H9 (cell line): ENCODE measurements around the gene ATRIP. TPM values are rescaled to one million over a fixed set of nuclear protein-coding genes. Genes with fewer than 3 reads are reported as not detected.

ENCODE experiments used
- DNase-seq: peaks from one replicate; pipeline ENCODE4 v3.0.0-alpha.2; 2017
- H2AFZ ChIP-seq: one replicate; pipeline ENCODE4 v1.6.1; 2013; ENCODE audit warnings: mild to moderate bottlenecking, low read length, control low read depth, moderate library complexity
- H2AK5ac ChIP-seq: 2 replicates; pipeline ENCODE4 v1.6.1; 2013; ENCODE audit warnings: low read length, control low read depth, mixed read lengths; ENCODE audit not compliant: insufficient read length
- H2BK120ac ChIP-seq: one replicate; pipeline ENCODE4 v1.6.1; 2013; ENCODE audit warnings: low read depth, mild to moderate bottlenecking, low read length, control low read depth, inconsistent platforms; ENCODE audit not compliant: poor library complexity, severe bottlenecking
- H2BK12ac ChIP-seq: 2 replicates; pipeline ENCODE4 v1.6.1; 2013; ENCODE audit warnings: low read length, control low read depth, mixed read lengths, low read depth; ENCODE audit not compliant: insufficient read length
- H2BK15ac ChIP-seq: 2 replicates; pipeline ENCODE4 v1.6.1; 2013; ENCODE audit warnings: low read depth, low read length, control low read depth
- H2BK20ac ChIP-seq: one replicate; pipeline ENCODE4 v1.6.1; 2013; ENCODE audit warnings: low read depth, mild to moderate bottlenecking, low read length, control low read depth, inconsistent platforms; ENCODE audit not compliant: poor library complexity, severe bottlenecking
- H2BK5ac ChIP-seq: 2 replicates; pipeline ENCODE4 v1.6.1; 2013; ENCODE audit warnings: low read length, control low read depth, mixed read lengths; ENCODE audit not compliant: insufficient read length
- H3K14ac ChIP-seq: 2 replicates; pipeline ENCODE4 v1.6.1; 2013; ENCODE audit warnings: low read length, control low read depth; ENCODE audit not compliant: insufficient read depth
- H3K18ac ChIP-seq: 2 replicates; pipeline ENCODE4 v1.6.1; 2013; ENCODE audit warnings: low read depth, mild to moderate bottlenecking, mixed read lengths, low read length, control low read depth; ENCODE audit not compliant: insufficient read length
- H3K23ac ChIP-seq: 2 replicates; pipeline ENCODE4 v1.6.1; 2013; ENCODE audit warnings: low read length, control low read depth, mixed read lengths, low read depth; ENCODE audit not compliant: insufficient read length
- H3K23me2 ChIP-seq: 2 replicates; pipeline ENCODE4 v1.6.1; 2013; ENCODE audit warnings: low read depth, mild to moderate bottlenecking, mixed read lengths, low read length, control low read depth; ENCODE audit not compliant: insufficient read length, poor library complexity, severe bottlenecking
- H3K27ac ChIP-seq: 2 replicates; pipeline ENCODE4 v1.5.1; 2013; ENCODE audit warnings: low read length, control low read depth, mixed read lengths, low read depth; ENCODE audit not compliant: insufficient read length
- H3K27me3 ChIP-seq: 2 replicates; pipeline ENCODE4 v1.6.1; 2013; ENCODE audit warnings: low read length, control low read depth, inconsistent platforms; ENCODE audit not compliant: insufficient read depth
- H3K4ac ChIP-seq: 2 replicates; pipeline ENCODE4 v1.6.1; 2013; ENCODE audit warnings: low read depth, mild to moderate bottlenecking, control low read depth, inconsistent platforms, low read length, moderate library complexity
- H3K4me1 ChIP-seq: 2 replicates; pipeline ENCODE4 v1.6.1; 2013; ENCODE audit warnings: low read length, control low read depth, inconsistent platforms; ENCODE audit not compliant: insufficient read depth
- H3K4me2 ChIP-seq: 2 replicates; pipeline ENCODE4 v1.6.1; 2013; ENCODE audit warnings: low read length, control low read depth, mixed read lengths; ENCODE audit not compliant: insufficient read length, insufficient read depth
- H3K56ac ChIP-seq: 2 replicates; pipeline ENCODE4 v1.6.1; 2013; ENCODE audit warnings: low read depth, mild to moderate bottlenecking, mixed read lengths, low read length, control low read depth; ENCODE audit not compliant: insufficient read length
- H3K79me1 ChIP-seq: 2 replicates; pipeline ENCODE4 v1.6.1; 2013; ENCODE audit warnings: low read depth, mild to moderate bottlenecking, moderate library complexity, low read length, control low read depth, inconsistent platforms; ENCODE audit not compliant: insufficient read depth, poor library complexity, severe bottlenecking
- H3K79me2 ChIP-seq: 2 replicates; pipeline ENCODE4 v1.6.1; 2013; ENCODE audit warnings: low read length, control low read depth, inconsistent platforms; ENCODE audit not compliant: insufficient read depth
- H3K9ac ChIP-seq: 2 replicates; pipeline ENCODE4 v1.6.1; 2013; ENCODE audit warnings: low read length, control low read depth, mixed read lengths; ENCODE audit not compliant: insufficient read length; ENCODE audit errors: extremely low read depth
- H3K9me3 ChIP-seq: one replicate; pipeline ENCODE4 v1.6.1; 2013; ENCODE audit warnings: low read depth, low read length, inconsistent platforms; ENCODE audit not compliant: control insufficient read depth
- H3T11ph ChIP-seq: one replicate; pipeline ENCODE4 v1.6.1; 2013; ENCODE audit warnings: mild to moderate bottlenecking, low read length, control low read depth, inconsistent platforms
- H4K20me1 ChIP-seq: one replicate; pipeline ENCODE4 v1.6.1; 2013; ENCODE audit not compliant: control insufficient read depth, insufficient read length, insufficient read depth
- H4K5ac ChIP-seq: 2 replicates; pipeline ENCODE4 v1.6.1; 2013; ENCODE audit warnings: low read depth, mild to moderate bottlenecking, mixed read lengths, low read length, control low read depth; ENCODE audit not compliant: insufficient read length
- H4K8ac ChIP-seq: replicated peaks from 2 replicates; pipeline ENCODE4 v1.6.1; 2013; ENCODE audit warnings: low read length, control low read depth, mixed read lengths, low read depth; ENCODE audit not compliant: insufficient read length
- H4K91ac ChIP-seq: 2 replicates; pipeline ENCODE4 v1.6.1; 2013; ENCODE audit warnings: low read depth, mild to moderate bottlenecking, moderate library complexity, mixed read lengths, low read length, control low read depth; ENCODE audit not compliant: insufficient read length
- H3K27ac Mint-ChIP-seq, 3 experiments: 2 replicates in 2 of 3; 3 replicates in 1 of 3; pipeline ENCODE4 v1.8.0; 2020 to 2021; ENCODE audit warnings: mixed read lengths in 3 of 3, mild to moderate bottlenecking in 1 of 3, moderate library complexity in 1 of 3
- H3K27me3 Mint-ChIP-seq: 2 replicates; pipeline ENCODE4 v1.8.0; 2021; ENCODE audit warnings: low read depth, mild to moderate bottlenecking, moderate library complexity, mixed read lengths
- H3K36me3 Mint-ChIP-seq, 3 experiments: 2 replicates in 2 of 3; 3 replicates in 1 of 3; pipeline ENCODE4 v1.8.0; 2020 to 2021; ENCODE audit warnings: low read depth in 3 of 3, mixed read lengths in 3 of 3; ENCODE audit not compliant: insufficient read depth in 1 of 3
- H3K4me1 Mint-ChIP-seq, 2 experiments: 2 replicates each; pipeline ENCODE4 v1.8.0; 2020; ENCODE audit warnings: mixed read lengths in 2 of 2
- H3K4me3 Mint-ChIP-seq, 2 experiments: 2 replicates in 1 of 2; 3 replicates in 1 of 2; pipeline ENCODE4 v1.8.0; 2020 to 2021; ENCODE audit warnings: mild to moderate bottlenecking in 2 of 2, mixed read lengths in 2 of 2, moderate library complexity in 1 of 2
- H3K9me3 Mint-ChIP-seq, 2 experiments: 2 replicates in 1 of 2; 3 replicates in 1 of 2; pipeline ENCODE4 v1.8.0; 2020; ENCODE audit warnings: mild to moderate bottlenecking in 2 of 2, mixed read lengths in 2 of 2, moderate library complexity in 1 of 2
- WGBS: extraction: QIAGEN DNeasy Blood & Tissue Kit; methylation state at CpG from one replicate; pipeline ENCODE4 v1.1.7; 2013; ENCODE audit warnings: missing lambda C conversion rate, low lambda C conversion rate, mixed read lengths; ENCODE audit not compliant: insufficient read length; ENCODE audit errors: extremely low coverage; 5-methylcytosine and 5-hydroxymethylcytosine counted together
- total RNA-seq: library from RNA; stranded (reverse); gene quantifications from 2 replicates; pipeline ENCODE4 v1.2.1, GENCODE V29; 2021
- TF ChIP-seq, protein P1 (sequence below): fragments of 200-600 bp; sonication (generic); conservative IDR thresholded peaks from 3 replicates; pipeline ENCODE4 v1.8.0; 2021; ENCODE audit warnings: antibody characterized with exemption, mild to moderate bottlenecking

Gene ATRIP
- total RNA-seq, 1 experiment from 2014 or later: 16.3 TPM

DNA sequence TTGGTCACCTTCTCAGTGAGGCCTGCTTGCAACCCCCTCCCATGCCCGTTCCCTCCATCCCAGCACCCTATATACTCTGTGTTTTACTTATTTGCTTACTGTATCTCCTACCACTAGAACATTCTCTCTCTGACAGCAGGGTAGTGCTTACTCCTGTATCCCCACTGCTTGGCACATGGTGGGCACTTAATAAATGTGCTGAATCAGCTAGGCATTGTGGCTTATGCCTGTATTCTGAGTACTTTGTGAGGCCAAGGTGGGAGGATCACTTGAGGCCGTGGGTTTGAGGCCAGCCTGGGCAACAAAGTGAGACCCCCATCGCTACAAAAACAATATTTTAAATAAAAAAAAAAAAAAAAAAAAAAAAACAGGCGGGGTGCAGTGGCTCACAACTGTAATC lies 65.0 kb downstream of the ATRIP start:
- DNase-seq: no peak
- Histone ChIP-seq H4K8ac (no peak overlapping the region), H3T11ph (no peak overlapping the region), H4K91ac (no peak overlapping the region), H3K79me2 (no peaks in the 10 kb centered on the region), H3K4me1 (no peaks in the 10 kb centered on the region), H2BK20ac (no peak overlapping the region), H4K20me1 (no peaks in the 10 kb centered on the region), H3K4me2 (no peak overlapping the region), H2BK15ac (no peak overlapping the region), H2AFZ (no peak overlapping the region), H2BK5ac (no peak overlapping the region), H3K9ac (no peak overlapping the region), H3K79me1 (no peaks in the 10 kb centered on the region), H3K4ac (no peak overlapping the region), H4K5ac (no peak overlapping the region), H3K14ac (no peak overlapping the region), H3K23me2 (no peaks in the 10 kb centered on the region), H3K56ac (no peak overlapping the region), H3K9me3 (no peaks in the 10 kb centered on the region), H2BK12ac (no peak overlapping the region), H2BK120ac (no peak overlapping the region), H3K23ac (no peak overlapping the region), H3K27ac (no peak overlapping the region), H3K18ac (no peak overlapping the region), H3K27me3 (no peaks in the 10 kb centered on the region), H2AK5ac (no peak overlapping the region)
- no peaks in the 10 kb centered on the region for H3K9me3 Mint-ChIP-seq
- H3K4me3 Mint-ChIP-seq: no peak overlapping the region
- H3K27me3 Mint-ChIP-seq: no peaks in the 10 kb centered on the region
- 0 out of 7 replicates have a peak overlapping the region, but pooled peaks of 1 of the 3 experiments have one; percentile 7 for H3K27ac Mint-ChIP-seq
- H3K36me3 Mint-ChIP-seq: no peaks in the 10 kb centered on the region
- WGBS: no CpG with 5 or more reads among the region's 4 CpGs
- peaks cover 13 to 19% of the 10 kb centered on the region in 2 experiments for H3K4me1 Mint-ChIP-seq
- TF ChIP-seq, protein P1, sequence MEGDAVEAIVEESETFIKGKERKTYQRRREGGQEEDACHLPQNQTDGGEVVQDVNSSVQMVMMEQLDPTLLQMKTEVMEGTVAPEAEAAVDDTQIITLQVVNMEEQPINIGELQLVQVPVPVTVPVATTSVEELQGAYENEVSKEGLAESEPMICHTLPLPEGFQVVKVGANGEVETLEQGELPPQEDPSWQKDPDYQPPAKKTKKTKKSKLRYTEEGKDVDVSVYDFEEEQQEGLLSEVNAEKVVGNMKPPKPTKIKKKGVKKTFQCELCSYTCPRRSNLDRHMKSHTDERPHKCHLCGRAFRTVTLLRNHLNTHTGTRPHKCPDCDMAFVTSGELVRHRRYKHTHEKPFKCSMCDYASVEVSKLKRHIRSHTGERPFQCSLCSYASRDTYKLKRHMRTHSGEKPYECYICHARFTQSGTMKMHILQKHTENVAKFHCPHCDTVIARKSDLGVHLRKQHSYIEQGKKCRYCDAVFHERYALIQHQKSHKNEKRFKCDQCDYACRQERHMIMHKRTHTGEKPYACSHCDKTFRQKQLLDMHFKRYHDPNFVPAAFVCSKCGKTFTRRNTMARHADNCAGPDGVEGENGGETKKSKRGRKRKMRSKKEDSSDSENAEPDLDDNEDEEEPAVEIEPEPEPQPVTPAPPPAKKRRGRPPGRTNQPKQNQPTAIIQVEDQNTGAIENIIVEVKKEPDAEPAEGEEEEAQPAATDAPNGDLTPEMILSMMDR: no peak
